H9 (cell line): ENCODE results near the gene CRISPLD2. TPM values are rescaled to one million over a fixed set of nuclear protein-coding genes. Genes with fewer than 3 reads are reported as not detected.

Source experiments
- DNase-seq: peaks from one replicate; pipeline ENCODE4 v3.0.0-alpha.2; 2017
- H2AFZ ChIP-seq: one replicate; pipeline ENCODE4 v1.6.1; 2013; ENCODE audit warnings: mild to moderate bottlenecking, low read length, control low read depth, moderate library complexity
- H2AK5ac ChIP-seq: 2 replicates; pipeline ENCODE4 v1.6.1; 2013; ENCODE audit warnings: low read length, control low read depth, mixed read lengths; ENCODE audit not compliant: insufficient read length
- H2BK120ac ChIP-seq: one replicate; pipeline ENCODE4 v1.6.1; 2013; ENCODE audit warnings: low read depth, mild to moderate bottlenecking, low read length, control low read depth, inconsistent platforms; ENCODE audit not compliant: poor library complexity, severe bottlenecking
- H2BK12ac ChIP-seq: 2 replicates; pipeline ENCODE4 v1.6.1; 2013; ENCODE audit warnings: low read length, control low read depth, mixed read lengths, low read depth; ENCODE audit not compliant: insufficient read length
- H2BK15ac ChIP-seq: 2 replicates; pipeline ENCODE4 v1.6.1; 2013; ENCODE audit warnings: low read depth, low read length, control low read depth
- H2BK20ac ChIP-seq: one replicate; pipeline ENCODE4 v1.6.1; 2013; ENCODE audit warnings: low read depth, mild to moderate bottlenecking, low read length, control low read depth, inconsistent platforms; ENCODE audit not compliant: poor library complexity, severe bottlenecking
- H2BK5ac ChIP-seq: 2 replicates; pipeline ENCODE4 v1.6.1; 2013; ENCODE audit warnings: low read length, control low read depth, mixed read lengths; ENCODE audit not compliant: insufficient read length
- H3K14ac ChIP-seq: 2 replicates; pipeline ENCODE4 v1.6.1; 2013; ENCODE audit warnings: low read length, control low read depth; ENCODE audit not compliant: insufficient read depth
- H3K18ac ChIP-seq: 2 replicates; pipeline ENCODE4 v1.6.1; 2013; ENCODE audit warnings: low read depth, mild to moderate bottlenecking, mixed read lengths, low read length, control low read depth; ENCODE audit not compliant: insufficient read length
- H3K23ac ChIP-seq: 2 replicates; pipeline ENCODE4 v1.6.1; 2013; ENCODE audit warnings: low read length, control low read depth, mixed read lengths, low read depth; ENCODE audit not compliant: insufficient read length
- H3K23me2 ChIP-seq: 2 replicates; pipeline ENCODE4 v1.6.1; 2013; ENCODE audit warnings: low read depth, mild to moderate bottlenecking, mixed read lengths, low read length, control low read depth; ENCODE audit not compliant: insufficient read length, poor library complexity, severe bottlenecking
- H3K27ac ChIP-seq: 2 replicates; pipeline ENCODE4 v1.5.1; 2013; ENCODE audit warnings: low read length, control low read depth, mixed read lengths, low read depth; ENCODE audit not compliant: insufficient read length
- H3K27me3 ChIP-seq: 2 replicates; pipeline ENCODE4 v1.6.1; 2013; ENCODE audit warnings: low read length, control low read depth, inconsistent platforms; ENCODE audit not compliant: insufficient read depth
- H3K4ac ChIP-seq: 2 replicates; pipeline ENCODE4 v1.6.1; 2013; ENCODE audit warnings: low read depth, mild to moderate bottlenecking, control low read depth, inconsistent platforms, low read length, moderate library complexity
- H3K4me1 ChIP-seq: 2 replicates; pipeline ENCODE4 v1.6.1; 2013; ENCODE audit warnings: low read length, control low read depth, inconsistent platforms; ENCODE audit not compliant: insufficient read depth
- H3K4me2 ChIP-seq: 2 replicates; pipeline ENCODE4 v1.6.1; 2013; ENCODE audit warnings: low read length, control low read depth, mixed read lengths; ENCODE audit not compliant: insufficient read length, insufficient read depth
- H3K56ac ChIP-seq: 2 replicates; pipeline ENCODE4 v1.6.1; 2013; ENCODE audit warnings: low read depth, mild to moderate bottlenecking, mixed read lengths, low read length, control low read depth; ENCODE audit not compliant: insufficient read length
- H3K79me1 ChIP-seq: 2 replicates; pipeline ENCODE4 v1.6.1; 2013; ENCODE audit warnings: low read depth, mild to moderate bottlenecking, moderate library complexity, low read length, control low read depth, inconsistent platforms; ENCODE audit not compliant: insufficient read depth, poor library complexity, severe bottlenecking
- H3K79me2 ChIP-seq: 2 replicates; pipeline ENCODE4 v1.6.1; 2013; ENCODE audit warnings: low read length, control low read depth, inconsistent platforms; ENCODE audit not compliant: insufficient read depth
- H3K9ac ChIP-seq: 2 replicates; pipeline ENCODE4 v1.6.1; 2013; ENCODE audit warnings: low read length, control low read depth, mixed read lengths; ENCODE audit not compliant: insufficient read length; ENCODE audit errors: extremely low read depth
- H3K9me3 ChIP-seq: one replicate; pipeline ENCODE4 v1.6.1; 2013; ENCODE audit warnings: low read depth, low read length, inconsistent platforms; ENCODE audit not compliant: control insufficient read depth
- H3T11ph ChIP-seq: one replicate; pipeline ENCODE4 v1.6.1; 2013; ENCODE audit warnings: mild to moderate bottlenecking, low read length, control low read depth, inconsistent platforms
- H4K20me1 ChIP-seq: one replicate; pipeline ENCODE4 v1.6.1; 2013; ENCODE audit not compliant: control insufficient read depth, insufficient read length, insufficient read depth
- H4K5ac ChIP-seq: 2 replicates; pipeline ENCODE4 v1.6.1; 2013; ENCODE audit warnings: low read depth, mild to moderate bottlenecking, mixed read lengths, low read length, control low read depth; ENCODE audit not compliant: insufficient read length
- H4K8ac ChIP-seq: replicated peaks from 2 replicates; pipeline ENCODE4 v1.6.1; 2013; ENCODE audit warnings: low read length, control low read depth, mixed read lengths, low read depth; ENCODE audit not compliant: insufficient read length
- H4K91ac ChIP-seq: 2 replicates; pipeline ENCODE4 v1.6.1; 2013; ENCODE audit warnings: low read depth, mild to moderate bottlenecking, moderate library complexity, mixed read lengths, low read length, control low read depth; ENCODE audit not compliant: insufficient read length
- H3K27ac Mint-ChIP-seq, 3 experiments: 2 replicates in 2 of 3; 3 replicates in 1 of 3; pipeline ENCODE4 v1.8.0; 2020 to 2021; ENCODE audit warnings: mixed read lengths in 3 of 3, mild to moderate bottlenecking in 1 of 3, moderate library complexity in 1 of 3
- H3K27me3 Mint-ChIP-seq: 2 replicates; pipeline ENCODE4 v1.8.0; 2021; ENCODE audit warnings: low read depth, mild to moderate bottlenecking, moderate library complexity, mixed read lengths
- H3K36me3 Mint-ChIP-seq, 3 experiments: 2 replicates in 2 of 3; 3 replicates in 1 of 3; pipeline ENCODE4 v1.8.0; 2020 to 2021; ENCODE audit warnings: low read depth in 3 of 3, mixed read lengths in 3 of 3; ENCODE audit not compliant: insufficient read depth in 1 of 3
- H3K4me1 Mint-ChIP-seq, 2 experiments: 2 replicates each; pipeline ENCODE4 v1.8.0; 2020; ENCODE audit warnings: mixed read lengths in 2 of 2
- H3K4me3 Mint-ChIP-seq, 2 experiments: 2 replicates in 1 of 2; 3 replicates in 1 of 2; pipeline ENCODE4 v1.8.0; 2020 to 2021; ENCODE audit warnings: mild to moderate bottlenecking in 2 of 2, mixed read lengths in 2 of 2, moderate library complexity in 1 of 2
- H3K9me3 Mint-ChIP-seq, 2 experiments: 2 replicates in 1 of 2; 3 replicates in 1 of 2; pipeline ENCODE4 v1.8.0; 2020; ENCODE audit warnings: mild to moderate bottlenecking in 2 of 2, mixed read lengths in 2 of 2, moderate library complexity in 1 of 2
- CTCF ChIP-seq: fragments of 200-600 bp; sonication (generic); conservative IDR thresholded peaks from 3 replicates; pipeline ENCODE4 v1.8.0; 2021; ENCODE audit warnings: antibody characterized with exemption, mild to moderate bottlenecking
- WGBS: extraction: QIAGEN DNeasy Blood & Tissue Kit; methylation state at CpG from one replicate; pipeline ENCODE4 v1.1.7; 2013; ENCODE audit warnings: missing lambda C conversion rate, low lambda C conversion rate, mixed read lengths; ENCODE audit not compliant: insufficient read length; ENCODE audit errors: extremely low coverage; 5-methylcytosine and 5-hydroxymethylcytosine counted together
- total RNA-seq: library from RNA; stranded (reverse); gene quantifications from 2 replicates; pipeline ENCODE4 v1.2.1, GENCODE V29; 2021

The CRISPLD2 gene
- total RNA-seq, 1 experiment from 2014 or later, result 2.3 TPM

DNA sequence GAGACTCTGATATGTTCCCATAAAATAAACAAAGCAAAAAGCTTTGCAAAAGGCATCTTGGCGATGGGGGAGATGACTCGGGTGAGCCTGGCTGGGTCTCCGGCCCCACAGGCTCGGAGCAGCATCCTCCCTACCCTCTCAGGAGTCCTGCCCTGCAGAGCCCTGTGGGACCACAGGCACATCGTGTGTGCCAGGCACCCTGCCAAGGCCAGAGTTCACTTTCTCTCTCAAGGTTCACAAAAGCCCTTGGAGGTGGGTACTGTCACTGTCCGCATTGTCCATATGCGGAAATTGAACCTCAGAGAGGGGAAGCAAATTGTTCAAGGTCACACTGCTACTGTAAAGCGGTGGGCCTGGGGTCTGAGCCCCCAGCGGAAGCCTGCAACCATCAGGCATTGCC lies 48.5 kb downstream of the CRISPLD2 start:
- no peak overlapping the region for H2BK120ac ChIP-seq
- H4K91ac ChIP-seq, result no peak overlapping the region
- no CpG with 5 or more reads among the region's 9 CpGs for WGBS
- H3K27me3 ChIP-seq, result no peaks in the 10 kb centered on the region
- H3K27ac ChIP-seq, result no peak overlapping the region
- H2BK20ac ChIP-seq, result no peak overlapping the region
- H3K18ac ChIP-seq, result no peak overlapping the region
- DNase-seq, result no peak
- no peak for TF ChIP-seq CTCF
- H4K20me1 ChIP-seq, result no peaks in the 10 kb centered on the region
- H2BK5ac ChIP-seq, result no peak overlapping the region
- no peak overlapping the region for H3K4me3 Mint-ChIP-seq
- H3K4me2 ChIP-seq, result no peak overlapping the region
- no peak overlapping the region for H2AK5ac ChIP-seq
- H3K79me2 ChIP-seq, result no peaks in the 10 kb centered on the region
- H3K4me1 Mint-ChIP-seq, result peaks cover 5 to 11% of the 10 kb centered on the region in 2 experiments; a peak in 2 of 4 replicates
- H3K9ac ChIP-seq, result no peak overlapping the region
- H4K8ac ChIP-seq, result no peak overlapping the region
- peak overlapping the region in 1 of 3 experiments; percentile 53; a peak in 1 of 7 replicates for H3K27ac Mint-ChIP-seq
- H3K4me1 ChIP-seq, result no peaks in the 10 kb centered on the region
- H3K14ac ChIP-seq, result no peak overlapping the region
- no peak overlapping the region for H2BK12ac ChIP-seq
- no peak overlapping the region for H3K4ac ChIP-seq
- no peak overlapping the region for H2AFZ ChIP-seq
- H3K79me1 ChIP-seq, result no peaks in the 10 kb centered on the region
- H3K56ac ChIP-seq, result no peak overlapping the region
- no peaks in the 10 kb centered on the region for H3K9me3 Mint-ChIP-seq
- H4K5ac ChIP-seq, result no peak overlapping the region
- H3K36me3 Mint-ChIP-seq, result no peaks in the 10 kb centered on the region
- no peaks in the 10 kb centered on the region for H3K27me3 Mint-ChIP-seq
- no peak overlapping the region for H3T11ph ChIP-seq
- no peaks in the 10 kb centered on the region for H3K9me3 ChIP-seq
- H3K23ac ChIP-seq, result no peak overlapping the region
- no peak overlapping the region for H2BK15ac ChIP-seq
- no peaks in the 10 kb centered on the region for H3K23me2 ChIP-seq
